Measurements from ENCODE around the gene METAP2. TPM values are rescaled to one million over a fixed set of nuclear protein-coding genes. Genes with fewer than 3 reads are reported as not detected.

The METAP2 gene
- total RNA-seq, 1 donor from 2014 or later, result 62.2 TPM

- Histone ChIP-seq H3K36me3 (ENCODE audit: control insufficient read depth, insufficient read depth, low read length) (no peaks in the 10 kb centered on the region), H3K27me3 (ENCODE audit: control insufficient read depth, insufficient read depth, low read length) (peaks cover 6% of the 10 kb centered on the region), H3K4me3 (ENCODE audit: low read depth, low read length) (no peak overlapping the region)
- no peak for DNase-seq (ENCODE audit: low read depth)
- TF ChIP-seq, protein P1, sequence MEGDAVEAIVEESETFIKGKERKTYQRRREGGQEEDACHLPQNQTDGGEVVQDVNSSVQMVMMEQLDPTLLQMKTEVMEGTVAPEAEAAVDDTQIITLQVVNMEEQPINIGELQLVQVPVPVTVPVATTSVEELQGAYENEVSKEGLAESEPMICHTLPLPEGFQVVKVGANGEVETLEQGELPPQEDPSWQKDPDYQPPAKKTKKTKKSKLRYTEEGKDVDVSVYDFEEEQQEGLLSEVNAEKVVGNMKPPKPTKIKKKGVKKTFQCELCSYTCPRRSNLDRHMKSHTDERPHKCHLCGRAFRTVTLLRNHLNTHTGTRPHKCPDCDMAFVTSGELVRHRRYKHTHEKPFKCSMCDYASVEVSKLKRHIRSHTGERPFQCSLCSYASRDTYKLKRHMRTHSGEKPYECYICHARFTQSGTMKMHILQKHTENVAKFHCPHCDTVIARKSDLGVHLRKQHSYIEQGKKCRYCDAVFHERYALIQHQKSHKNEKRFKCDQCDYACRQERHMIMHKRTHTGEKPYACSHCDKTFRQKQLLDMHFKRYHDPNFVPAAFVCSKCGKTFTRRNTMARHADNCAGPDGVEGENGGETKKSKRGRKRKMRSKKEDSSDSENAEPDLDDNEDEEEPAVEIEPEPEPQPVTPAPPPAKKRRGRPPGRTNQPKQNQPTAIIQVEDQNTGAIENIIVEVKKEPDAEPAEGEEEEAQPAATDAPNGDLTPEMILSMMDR (IDR thresholded peaks at IDR 0.05; ENCODE audit: insufficient read depth, low read length, poor library complexity, severe bottlenecking), result no peak
Measured at GRCh38 chr12:95549392-95550084, 75.6 kb downstream of the METAP2 start.

DNA sequence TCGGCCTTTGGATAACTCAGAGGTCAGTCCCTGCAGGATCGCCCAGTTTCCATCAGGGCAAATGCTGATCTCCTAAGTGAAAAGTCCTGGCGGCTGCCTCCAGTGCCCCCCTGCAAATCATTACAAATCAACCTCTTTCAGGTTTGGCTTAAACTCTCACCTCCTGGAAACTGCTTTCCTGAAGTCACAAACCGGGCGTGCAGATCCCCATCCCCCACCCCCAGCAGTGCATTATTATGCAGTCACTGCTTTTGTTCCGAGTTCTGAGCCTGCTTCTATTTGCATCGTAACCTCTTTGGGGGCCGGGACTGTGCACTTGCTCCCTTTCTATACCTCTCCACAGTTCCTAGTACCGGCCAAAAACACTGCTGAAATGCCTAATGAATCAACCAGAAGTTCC is 77.4 kb downstream of the METAP2 start, which contains the start of gene USP44:
USP44 (minus strand) TSS at position 172 of the 400 bp plus-strand sequence. CDS start 17,220 bp downstream, outside the sequence.
- TF ChIP-seq, protein P1 (IDR thresholded peaks at IDR 0.05; ENCODE audit: insufficient read depth, low read length, poor library complexity, severe bottlenecking), result no peak
- no peak for DNase-seq (ENCODE audit: low read depth)
- Histone ChIP-seq H3K36me3 (ENCODE audit: control insufficient read depth, insufficient read depth, low read length) (no peaks in the 10 kb centered on the region), H3K4me3 (ENCODE audit: low read depth, low read length) (no peak within 1 kb of the TSS), H3K27me3 (ENCODE audit: control insufficient read depth, insufficient read depth, low read length) (peaks cover 6% of the 10 kb centered on the region)

DNA sequence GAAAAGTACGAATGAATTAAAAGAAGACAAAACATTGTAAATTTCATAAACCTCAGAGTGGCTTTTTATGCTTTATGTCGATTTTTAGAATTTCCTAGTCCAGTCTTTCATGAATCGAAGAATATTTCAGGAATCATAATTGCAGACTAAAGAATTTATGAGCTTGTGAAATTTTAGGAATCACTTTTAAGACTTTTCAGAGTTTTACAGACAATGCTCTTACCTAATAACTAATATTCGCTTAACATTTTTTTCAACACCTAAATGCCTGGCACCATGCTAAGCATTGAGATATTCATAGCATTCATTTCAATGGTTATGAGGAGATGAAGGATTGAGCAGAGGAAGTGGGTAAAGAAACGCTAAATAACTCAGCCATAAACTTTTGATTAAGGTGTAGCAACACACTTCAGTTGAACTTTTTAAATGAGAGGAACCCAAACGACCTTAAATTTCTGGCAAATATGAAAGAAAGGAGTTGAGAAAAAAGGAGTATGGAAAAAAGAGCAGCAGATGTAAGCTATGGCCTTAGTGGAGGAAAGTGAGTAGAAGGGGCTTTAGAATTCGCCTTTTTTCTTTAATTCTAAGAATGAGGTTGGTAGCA is 78.1 kb downstream of the METAP2 start:
- Histone ChIP-seq H3K36me3 (ENCODE audit: control insufficient read depth, insufficient read depth, low read length) (no peaks in the 10 kb centered on the region), H3K4me3 (ENCODE audit: low read depth, low read length) (no peak overlapping the region), H3K27me3 (ENCODE audit: control insufficient read depth, insufficient read depth, low read length) (peaks cover 6% of the 10 kb centered on the region)
- no peak for DNase-seq (ENCODE audit: low read depth)
- TF ChIP-seq, protein P1 (IDR thresholded peaks at IDR 0.05; ENCODE audit: insufficient read depth, low read length, poor library complexity, severe bottlenecking), result no peak

DNA sequence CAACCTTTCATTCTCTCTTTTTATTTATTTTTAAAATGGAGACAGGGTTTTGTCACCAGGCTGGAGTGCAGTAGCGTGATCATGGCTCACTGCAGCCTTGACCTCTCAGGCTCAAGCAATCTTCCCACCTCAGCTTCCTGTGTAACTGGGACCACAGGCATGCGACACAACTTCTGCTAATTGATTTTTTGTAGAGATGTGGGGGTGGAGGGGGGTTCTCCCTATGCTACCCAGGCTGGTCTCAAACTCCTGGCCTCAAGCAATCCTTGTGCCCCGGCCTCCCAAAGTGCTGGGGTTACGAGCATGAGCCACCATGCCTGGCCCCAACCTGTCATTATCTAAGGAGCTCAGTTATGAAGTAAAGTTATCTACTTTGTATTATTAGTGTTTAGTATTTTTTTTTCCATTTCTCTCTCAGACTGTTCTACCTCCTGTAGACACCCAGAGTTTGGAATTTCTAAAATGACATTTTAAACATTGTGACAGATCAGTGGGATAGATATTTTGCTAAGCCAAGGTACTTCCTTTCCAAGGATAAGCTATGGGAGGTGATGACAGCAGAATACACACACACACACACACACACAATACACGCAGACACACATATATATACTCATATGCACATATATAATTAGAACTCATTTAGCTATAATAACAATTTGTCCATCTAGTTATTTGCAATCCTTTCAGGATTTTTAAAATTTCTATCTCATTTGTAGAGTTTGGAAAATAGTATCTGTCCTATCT is 79.4 kb downstream of the METAP2 start:
- TF ChIP-seq, protein P1 (IDR thresholded peaks at IDR 0.05; ENCODE audit: insufficient read depth, low read length, poor library complexity, severe bottlenecking), result no peak
- no peak for DNase-seq (ENCODE audit: low read depth)
- H3K4me3 ChIP-seq (ENCODE audit: low read depth, low read length), result no peak overlapping the region
- H3K27me3 ChIP-seq (ENCODE audit: control insufficient read depth, insufficient read depth, low read length), result peaks cover 1% of the 10 kb centered on the region
- H3K36me3 ChIP-seq (ENCODE audit: control insufficient read depth, insufficient read depth, low read length), result no peaks in the 10 kb centered on the region

GRCh38 chr12:95554532-95555071 is 80.7 kb downstream of the METAP2 start:
- DNase-seq (ENCODE audit: low read depth), result no peak
- Histone ChIP-seq H3K4me3 (ENCODE audit: low read depth, low read length) (no peak overlapping the region), H3K36me3 (ENCODE audit: control insufficient read depth, insufficient read depth, low read length) (no peaks in the 10 kb centered on the region), H3K27me3 (ENCODE audit: control insufficient read depth, insufficient read depth, low read length) (no peaks in the 10 kb centered on the region)
- TF ChIP-seq, protein P1 (IDR thresholded peaks at IDR 0.05; ENCODE audit: insufficient read depth, low read length, poor library complexity, severe bottlenecking), result no peak
